Hepatocyte (in vitro differentiated cells): Measurements from ENCODE around the gene POU6F2.

Experiments used
- EZH2 ChIP-seq: fragments of 200-600 bp; sonication (generic); IDR thresholded peaks from 2 replicates; pipeline ENCODE4 v1.6.1; 2016; ENCODE audit warnings: antibody characterized with exemption, mild to moderate bottlenecking, borderline replicate concordance
- EZH2phosphoT487 ChIP-seq: fragments of 200-600 bp; sonication (generic); IDR thresholded peaks from one replicate; pipeline ENCODE4 v1.6.1; 2018; ENCODE audit warnings: antibody characterized with exemption, mild to moderate bottlenecking, low read depth, moderate library complexity; ENCODE audit not compliant: unreplicated experiment, severe bottlenecking
- TF ChIP-seq, protein P1 (sequence below): fragments of 200-600 bp; sonication (generic); IDR thresholded peaks from 2 replicates; pipeline ENCODE4 v1.5.1; 2016; ENCODE audit warnings: antibody characterized with exemption, mild to moderate bottlenecking; ENCODE audit not compliant: poor library complexity

DNA sequence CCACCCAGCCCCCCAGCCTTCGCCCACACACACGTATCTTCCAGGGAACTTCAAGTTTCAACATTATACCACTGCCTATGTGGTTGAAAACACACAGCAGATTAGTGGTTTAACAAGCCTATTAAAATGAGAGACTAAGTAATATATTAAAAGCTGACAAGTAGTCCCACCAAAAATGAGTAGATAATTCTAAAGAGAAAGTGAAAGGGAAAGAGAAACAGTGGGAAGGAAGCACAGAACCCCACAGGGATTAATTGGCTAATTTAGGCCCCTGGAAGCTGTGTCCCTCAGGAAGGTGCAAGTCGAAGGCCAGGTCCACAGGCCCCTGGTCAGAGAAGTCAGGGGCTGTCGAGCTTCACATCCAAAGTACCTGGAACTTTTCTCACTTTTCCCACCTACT is 378.0 kb downstream of the POU6F2 start:
- TF ChIP-seq, protein P1, sequence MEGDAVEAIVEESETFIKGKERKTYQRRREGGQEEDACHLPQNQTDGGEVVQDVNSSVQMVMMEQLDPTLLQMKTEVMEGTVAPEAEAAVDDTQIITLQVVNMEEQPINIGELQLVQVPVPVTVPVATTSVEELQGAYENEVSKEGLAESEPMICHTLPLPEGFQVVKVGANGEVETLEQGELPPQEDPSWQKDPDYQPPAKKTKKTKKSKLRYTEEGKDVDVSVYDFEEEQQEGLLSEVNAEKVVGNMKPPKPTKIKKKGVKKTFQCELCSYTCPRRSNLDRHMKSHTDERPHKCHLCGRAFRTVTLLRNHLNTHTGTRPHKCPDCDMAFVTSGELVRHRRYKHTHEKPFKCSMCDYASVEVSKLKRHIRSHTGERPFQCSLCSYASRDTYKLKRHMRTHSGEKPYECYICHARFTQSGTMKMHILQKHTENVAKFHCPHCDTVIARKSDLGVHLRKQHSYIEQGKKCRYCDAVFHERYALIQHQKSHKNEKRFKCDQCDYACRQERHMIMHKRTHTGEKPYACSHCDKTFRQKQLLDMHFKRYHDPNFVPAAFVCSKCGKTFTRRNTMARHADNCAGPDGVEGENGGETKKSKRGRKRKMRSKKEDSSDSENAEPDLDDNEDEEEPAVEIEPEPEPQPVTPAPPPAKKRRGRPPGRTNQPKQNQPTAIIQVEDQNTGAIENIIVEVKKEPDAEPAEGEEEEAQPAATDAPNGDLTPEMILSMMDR: no peak
- TF ChIP-seq EZH2: no peak
- TF ChIP-seq EZH2phosphoT487: no peak
